Panc1 (cell line): ENCODE measurements around the gene ITGBL1.

Source experiments
- POLR2AphosphoS5 ChIP-seq: IDR thresholded peaks from 2 replicates; pipeline ENCODE4 v1.6.1; 2012; ENCODE audit warnings: mild to moderate bottlenecking, low read depth, low read length, moderate library complexity
- TCF7L2 ChIP-seq: IDR thresholded peaks from 2 replicates; pipeline ENCODE4 v1.6.1; 2011; ENCODE audit warnings: mild to moderate bottlenecking, low read depth, low read length, inconsistent platforms
- TF ChIP-seq, protein P1 (sequence below): fragments of 450-650 bp; IDR thresholded peaks from 2 replicates; pipeline ENCODE4 v1.5.1; 2017; ENCODE audit warnings: mild to moderate bottlenecking

DNA sequence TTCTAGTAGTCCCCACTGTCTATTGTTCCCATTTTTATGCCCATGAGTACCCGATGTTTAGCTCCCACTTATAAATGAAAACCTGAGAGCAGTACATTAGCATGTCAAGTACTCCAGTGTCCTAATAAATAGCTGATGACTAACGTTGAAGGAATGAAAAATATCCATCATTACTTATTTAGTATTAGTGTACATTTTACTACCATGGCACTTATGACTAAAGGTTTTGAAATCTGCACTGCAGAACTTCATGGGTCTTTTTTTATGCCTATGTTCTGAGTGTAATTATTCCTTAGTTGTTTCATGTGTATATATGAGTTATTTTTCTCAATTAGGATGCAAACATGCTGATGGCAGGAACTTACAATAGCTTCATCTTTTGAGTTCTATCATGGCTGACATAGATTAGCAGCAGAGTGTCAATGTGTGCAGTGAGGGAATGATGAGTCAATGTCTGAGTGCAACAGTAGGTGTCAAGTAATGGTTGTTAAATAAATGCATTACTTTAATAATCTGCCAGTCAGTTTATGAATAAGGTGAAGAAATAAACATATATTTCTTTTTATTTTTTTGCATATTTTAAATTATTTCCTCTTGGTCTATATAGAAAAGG lies 188.4 kb downstream of the ITGBL1 start:
- TF ChIP-seq, protein P1, sequence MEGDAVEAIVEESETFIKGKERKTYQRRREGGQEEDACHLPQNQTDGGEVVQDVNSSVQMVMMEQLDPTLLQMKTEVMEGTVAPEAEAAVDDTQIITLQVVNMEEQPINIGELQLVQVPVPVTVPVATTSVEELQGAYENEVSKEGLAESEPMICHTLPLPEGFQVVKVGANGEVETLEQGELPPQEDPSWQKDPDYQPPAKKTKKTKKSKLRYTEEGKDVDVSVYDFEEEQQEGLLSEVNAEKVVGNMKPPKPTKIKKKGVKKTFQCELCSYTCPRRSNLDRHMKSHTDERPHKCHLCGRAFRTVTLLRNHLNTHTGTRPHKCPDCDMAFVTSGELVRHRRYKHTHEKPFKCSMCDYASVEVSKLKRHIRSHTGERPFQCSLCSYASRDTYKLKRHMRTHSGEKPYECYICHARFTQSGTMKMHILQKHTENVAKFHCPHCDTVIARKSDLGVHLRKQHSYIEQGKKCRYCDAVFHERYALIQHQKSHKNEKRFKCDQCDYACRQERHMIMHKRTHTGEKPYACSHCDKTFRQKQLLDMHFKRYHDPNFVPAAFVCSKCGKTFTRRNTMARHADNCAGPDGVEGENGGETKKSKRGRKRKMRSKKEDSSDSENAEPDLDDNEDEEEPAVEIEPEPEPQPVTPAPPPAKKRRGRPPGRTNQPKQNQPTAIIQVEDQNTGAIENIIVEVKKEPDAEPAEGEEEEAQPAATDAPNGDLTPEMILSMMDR, result no peak
- TF ChIP-seq POLR2AphosphoS5 (no peak), TCF7L2 (no peak)
